ENCODE results near the gene HECTD1. TPM values are rescaled to one million over a fixed set of nuclear protein-coding genes. Genes with fewer than 3 reads are reported as not detected.

The HECTD1 gene
- total and polyA plus RNA-seq, 10 of the 15 experiments (the other 5 are each of a cell fraction or from before 2014, with no cell fraction given): 27.3 to 116 (median 57.7) TPM

- FAIRE-seq (peak; percentile 64), DNase-seq (ENCODE audit: low read depth, low spot score) (no peak), ATAC-seq (peak; percentile 90)
- Histone ChIP-seq H2AFZ (ENCODE audit: control insufficient read depth, low read depth, low read length) (no peak overlapping the region), H4K20me1 (ENCODE audit: control insufficient read depth, insufficient read depth) (no peaks in the 10 kb centered on the region; the same call in 1 of the 2 replicates), H3K36me3 (ENCODE audit: control insufficient read depth in 2 of 2, insufficient read depth in 2 of 2, low read length in 1 of 2) (peaks cover 11 to 30% of the 10 kb centered on the region in 2 experiments), H3K27me3 (replicated peaks in 1 of 2; ENCODE audit: control insufficient read depth in 2 of 2, insufficient read depth in 2 of 2, low read length in 1 of 2) (no peaks in the 10 kb centered on the region), H3K4me3 (no peak overlapping the region), H3K79me2 (ENCODE audit: control insufficient read depth, insufficient read depth, low read length) (no peaks in the 10 kb centered on the region), H3K9me3 (replicated peaks; ENCODE audit: control insufficient read depth, insufficient read depth, low read length) (no peaks in the 10 kb centered on the region), H3K4me1 (ENCODE audit: control insufficient read depth, insufficient read depth, low read length) (peaks cover 11% of the 10 kb centered on the region), H3K4me2 (ENCODE audit: control insufficient read depth, insufficient read depth) (no peak overlapping the region), H3K9ac (ENCODE audit: control insufficient read depth, insufficient read depth, low read length) (no peak overlapping the region), H3K27ac (ENCODE audit: control insufficient read depth, insufficient read depth) (no peak overlapping the region)
- CTCF ChIA-PET: interaction anchor here (1.0 to 2.1 kb wide), 7 partner anchors 12 to 322 kb away, joined by 3 to 7 read pairs (median 4); no protein-coding TSS in a partner anchor
- RAD21 ChIA-PET (ENCODE audit: unreplicated experiment): interaction anchor here (1.1 to 2.5 kb wide), 3 partner anchors 21 to 231 kb away, joined by 3 to 10 read pairs (median 4); partner anchors contain the start of gene HECTD1
- no TSS peak for BruUV-seq (replicated peaks)
- POLR2A ChIA-PET: interaction anchor here (0.5 to 2.5 kb wide), 2 partner anchors 26 to 101 kb away, joined by 3 to 7 read pairs; partner anchors contain the start of gene STRN3
- intact Hi-C loops (cut with micrococcal nuclease; ENCODE audit: unreplicated experiment): no loop called here
- SMC1A ChIA-PET (ENCODE audit: uncharacterized antibody, unreplicated experiment): interaction anchor here (0.5 to 1.6 kb wide), 9 partner anchors 16 to 292 kb away, joined by 3 to 4 read pairs (median 3); no protein-coding TSS in a partner anchor
- in situ Hi-C loops (cut with MboI): no loop called here
- TF ChIP-seq CREM (IDR thresholded peaks at IDR 0.05; ENCODE audit: low read depth) (no peak), PAX5 (IDR thresholded peaks at IDR 0.05; ENCODE audit: borderline replicate concordance, low read depth, low read length) (no peak), ATF7 (IDR thresholded peaks at IDR 0.05; ENCODE audit: low read depth) (peak; percentile 89), POLR2AphosphoS2 (IDR thresholded peaks at IDR 0.05; ENCODE audit: low read depth, low read length) (no peak), KDM1A (IDR thresholded peaks at IDR 0.05; ENCODE audit: borderline replicate concordance) (no peak), MTA2 (IDR thresholded peaks at IDR 0.05; ENCODE audit: low read depth) (peak; percentile 93), SIN3A (IDR thresholded peaks at IDR 0.05; ENCODE audit: low read depth, low read length) (no peak), ZZZ3 (IDR thresholded peaks at IDR 0.05; ENCODE audit: control insufficient read depth, insufficient read length, low read depth) (no peak), ZBTB33 (IDR thresholded peaks at IDR 0.05) (no peak), KAT2A (conservative IDR thresholded peaks at IDR 0.05; ENCODE audit: control insufficient read depth, low read depth, low read length) (no peak), RUNX3 (IDR thresholded peaks at IDR 0.05; ENCODE audit: low read length) (no peak), NR2C1 (IDR thresholded peaks at IDR 0.05) (no peak), JUND (IDR thresholded peaks at IDR 0.05; ENCODE audit: low read depth, low read length) (no peak), ZNF687 (IDR thresholded peaks at IDR 0.05) (no peak), ZNF217 (IDR thresholded peaks at IDR 0.05) (no peak), SUPT20H (IDR thresholded peaks at IDR 0.05; ENCODE audit: borderline replicate concordance, control insufficient read depth, low read depth, low read length) (no peak), CBX3 (IDR thresholded peaks at IDR 0.05; ENCODE audit: borderline replicate concordance, low read depth) (no peak), USF1 (IDR thresholded peaks at IDR 0.05; ENCODE audit: borderline replicate concordance, extremely low read length, insufficient read depth, low read depth, low read length) (no peak), TBL1XR1 (IDR thresholded peaks at IDR 0.05; ENCODE audit: low read depth, low read length) (no peak), TCF12 (IDR thresholded peaks at IDR 0.05; ENCODE audit: low read depth, low read length) (no peak)
These were observed 79.9 kb downstream of the HECTD1 start for GRCh38 chr14:31127690-31128089.
